ENCODE measurements around the gene UQCC2. TPM values are rescaled to one million over a fixed set of nuclear protein-coding genes. Genes with fewer than 3 reads are reported as not detected.

The UQCC2 gene
- total and polyA plus RNA-seq, 2 of the 8 experiments (the other 6 are each of a cell fraction or from before 2014, with no cell fraction given), result 52.1 to 104 TPM

GRCh38 chr6:33751771-33752645 is 40.5 kb upstream of the UQCC2 start:
- no peak overlapping the region for H3K9ac ChIP-seq (replicated peaks in 1 of 4; ENCODE audit: extremely low read depth in 1 of 4, low read depth in 3 of 4, low read length in 3 of 4)
- POLR2A ChIA-PET (ENCODE audit: partially characterized antibody), result interaction anchor here (1.0 to 1.5 kb wide), 3 partner anchors 8 to 16 kb away, joined by 3 to 4 read pairs (median 4); no protein-coding TSS in a partner anchor
- no peak overlapping the region for H3K23ac ChIP-seq (ENCODE audit: insufficient read length)
- H3K27ac ChIP-seq (ENCODE audit: low read depth, low read length), result no peak overlapping the region
- no peak overlapping the region for H3K18ac ChIP-seq (ENCODE audit: extremely low read depth, low read length)
- no peaks in the 10 kb centered on the region for H3K9me3 ChIP-seq (ENCODE audit: insufficient read depth in 2 of 2, low read depth in 1 of 2, low read length in 1 of 2)
- no peak overlapping the region for H3K56ac ChIP-seq (replicated peaks; ENCODE audit: insufficient read length, low read depth, low read length)
- H3K4me3 ChIP-seq (ENCODE audit: extremely low read depth in 1 of 4, insufficient read depth in 2 of 4, low read depth in 3 of 4, low read length in 4 of 4), result no peak overlapping the region
- H2BK20ac ChIP-seq (ENCODE audit: low read length), result peak overlapping the region; percentile 40; the same call in 1 of the 2 replicates
- CTCF ChIA-PET (ENCODE audit: partially characterized antibody), result interaction anchor here (1.1 to 12.0 kb wide), 5 partner anchors 7 to 207 kb away, joined by 3 to 171 read pairs (median 4); no protein-coding TSS in a partner anchor
- peak overlapping the region; percentile 39; the same call in 1 of the 2 replicates for H2BK12ac ChIP-seq (ENCODE audit: low read depth, low read length)
- H3K79me2 ChIP-seq (ENCODE audit: control insufficient read depth in 1 of 2, insufficient read depth in 2 of 2, low read length in 2 of 2), result no peaks in the 10 kb centered on the region
- no peak overlapping the region; the same call in 1 of the 2 replicates for H2BK5ac ChIP-seq (ENCODE audit: low read depth, low read length)
- H3K4me2 ChIP-seq (ENCODE audit: insufficient read depth in 1 of 2, low read depth in 2 of 2, low read length in 2 of 2), result no peak overlapping the region
- H4K91ac ChIP-seq (replicated peaks; ENCODE audit: insufficient read length, low read length), result peak overlapping the region; percentile 44
- H3K4me1 ChIP-seq (replicated peaks in 1 of 4; ENCODE audit: control insufficient read depth in 3 of 4, insufficient read depth in 4 of 4, low read length in 3 of 4), result peaks cover 1 to 15% (median 8%) of the 10 kb centered on the region in 4 experiments
- no peak overlapping the region for H2AK5ac ChIP-seq (ENCODE audit: low read depth, low read length)
- H4K8ac ChIP-seq (ENCODE audit: extremely low read depth, insufficient read depth, low read length), result no peak overlapping the region
- no peak for FAIRE-seq
- no peaks in the 10 kb centered on the region for H3K79me1 ChIP-seq (ENCODE audit: low read depth, low read length)
- H3K36me3 ChIP-seq (ENCODE audit: control insufficient read depth in 2 of 4, insufficient read depth in 4 of 4, low read length in 3 of 4), result no peaks in the 10 kb centered on the region
- no peak overlapping the region for H2BK15ac ChIP-seq (ENCODE audit: low read length)
- H2AFZ ChIP-seq (ENCODE audit: low read length), result no peak overlapping the region
- H2BK120ac ChIP-seq (replicated peaks; ENCODE audit: low read depth, low read length), result no peak overlapping the region
- H4K5ac ChIP-seq (ENCODE audit: insufficient read length, low read depth, low read length), result no peak overlapping the region
- no peak overlapping the region for H3K14ac ChIP-seq (ENCODE audit: insufficient read length)
- H3K23me2 ChIP-seq (ENCODE audit: low read depth, low read length), result no peaks in the 10 kb centered on the region
- no peak for DNase-seq (ENCODE audit: low read depth in 1 of 2, low spot score in 2 of 2)
- H3K27me3 ChIP-seq (replicated peaks in 1 of 4; ENCODE audit: control insufficient read depth in 3 of 4, extremely low read depth in 1 of 4, insufficient read depth in 3 of 4, low read length in 3 of 4), result no peaks in the 10 kb centered on the region
- 76% methylated on average over 15 of the region's 15 CpGs; no CpG with 5 or more reads in 1 of the 2 experiments for WGBS, 2 experiments (ENCODE audit: extremely low coverage in 1 of 2, insufficient coverage in 1 of 2, insufficient read length in 1 of 2, insufficient replicate concordance in 2 of 2, low coverage in 1 of 2, low lambda C conversion rate in 2 of 2, missing lambda C conversion rate in 1 of 2)
- no peak overlapping the region for H3K4ac ChIP-seq (replicated peaks; ENCODE audit: insufficient read length, low read depth, low read length)
- H4K20me1 ChIP-seq (replicated peaks in 1 of 2; ENCODE audit: control insufficient read depth in 1 of 2, insufficient read depth in 2 of 2, low read length in 2 of 2), result no peaks in the 10 kb centered on the region
- no peak for TF ChIP-seq KDM5A (IDR thresholded peaks at IDR 0.05; ENCODE audit: low read length)
- peak; percentile 45; the same call in 1 of the 2 replicates for TF ChIP-seq MAX (IDR thresholded peaks at IDR 0.05)
- TF ChIP-seq E2F6 (IDR thresholded peaks at IDR 0.05), result peak; percentile 63
